NCI-H1436 (cell line): Measurements from ENCODE around the gene C10orf143.
"Not testable (repeated sequence)": the region's sequence is repeated elsewhere in the genome, so short reads cannot be mapped to it uniquely, and the experiment has no call there.

Source experiments
- DNase-seq: peaks from one replicate; lab custom pipeline; 2025; lab: John Stamatoyannopoulos, UW

C10orf143 gene

DNA sequence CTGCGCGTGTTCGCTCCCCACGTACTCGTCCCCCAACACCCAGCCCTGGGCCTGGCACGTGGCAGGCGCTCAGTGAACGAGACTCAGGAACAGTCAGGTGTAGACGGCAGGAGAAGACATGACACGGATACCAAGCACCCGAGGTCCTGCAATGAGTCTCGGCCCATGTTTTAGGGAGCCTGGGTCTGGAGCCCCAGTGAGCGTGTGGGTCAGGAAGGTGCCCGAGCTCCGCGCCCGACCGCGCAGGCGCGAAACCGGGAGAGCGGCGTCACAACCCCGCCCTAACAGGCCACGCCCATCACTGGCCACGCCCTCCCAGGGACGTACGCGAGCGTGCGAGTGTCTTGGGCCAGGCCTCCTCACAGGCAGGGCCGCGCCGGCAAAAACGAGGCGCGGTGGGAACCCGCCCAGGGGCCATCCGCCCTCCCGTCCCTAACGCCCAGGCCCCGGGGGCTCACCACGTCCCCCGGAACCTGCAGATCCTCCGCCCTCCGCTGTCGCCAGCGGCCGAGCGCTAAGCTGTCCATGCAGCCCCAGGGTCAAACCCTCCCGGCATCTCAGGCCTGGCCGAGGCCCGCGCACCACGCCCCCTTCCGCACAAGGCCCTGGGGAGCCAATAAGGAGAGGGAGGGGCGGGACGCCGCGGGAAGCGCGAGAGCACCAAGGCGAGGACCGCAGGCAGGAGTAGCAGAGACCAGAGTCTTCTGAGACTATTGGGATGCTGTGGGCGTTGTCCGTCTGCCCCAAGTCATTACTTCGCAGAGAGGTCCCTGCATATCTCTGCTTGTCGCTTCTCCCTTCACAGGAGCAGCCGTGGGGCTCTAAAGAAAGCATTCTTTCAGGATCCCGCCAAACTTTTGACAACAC is at the start of gene C10orf143:
Gene C10orf143 (minus strand): TSS at position 585 of the 867 bp plus-strand sequence. CDS start 58 bp downstream, at position 527.
- peak; percentile 97 for DNase-seq

DNA sequence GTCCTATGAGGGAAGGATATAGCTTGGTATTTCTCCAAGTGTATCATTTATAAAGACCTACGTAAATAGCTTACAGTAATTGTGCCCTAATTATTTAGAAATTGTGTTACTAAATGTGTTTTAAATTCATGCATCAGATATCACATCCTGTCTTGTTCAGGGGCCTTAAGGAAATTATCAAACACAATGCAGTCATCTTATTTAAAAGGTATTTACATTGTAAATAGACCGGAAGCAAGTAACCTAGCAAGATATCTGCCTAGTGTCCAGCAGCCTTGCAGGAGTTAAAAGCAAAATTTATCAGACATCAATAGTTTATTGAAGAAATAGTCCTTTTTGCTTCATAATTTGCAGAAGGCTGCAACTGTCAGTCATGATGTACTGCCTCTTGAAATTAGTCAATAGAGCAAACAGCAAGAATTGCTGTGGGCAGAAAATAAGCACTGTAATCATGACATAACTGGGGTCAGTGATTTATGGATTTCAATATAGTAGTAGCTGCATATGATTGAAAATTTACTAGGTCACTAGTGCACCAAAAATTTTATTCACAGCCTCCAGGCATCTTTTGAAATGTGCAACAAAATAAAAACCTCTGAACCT is 48.7 kb upstream of the C10orf143 start:
- no peak for DNase-seq

GRCh38 chr10:130146042-130146441 is 35.4 kb upstream of the C10orf143 start:
- DNase-seq = no peak

DNA sequence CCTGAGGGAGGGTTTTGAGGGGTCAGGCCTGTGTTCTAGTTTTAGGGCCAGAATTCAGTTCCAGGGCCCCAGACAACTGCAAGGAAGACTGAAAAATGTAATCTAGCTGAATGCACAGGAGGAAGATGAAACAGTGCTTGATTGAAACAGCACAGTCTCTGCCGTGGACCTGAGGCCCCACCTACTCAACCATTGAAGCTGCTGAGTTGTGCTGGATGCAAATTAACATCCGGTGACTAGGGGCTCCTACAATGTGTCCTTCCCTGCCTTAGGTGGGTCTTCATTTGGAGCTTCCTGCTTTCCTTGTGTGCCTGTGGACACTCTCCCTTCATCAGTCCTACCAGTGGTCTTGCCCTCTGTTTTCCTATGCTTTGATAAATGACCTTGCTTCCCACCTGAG is 31.2 kb upstream of the C10orf143 start:
- DNase-seq = no peak

- DNase-seq = no peak
Measured at GRCh38 chr10:130141460-130141859, 30.8 kb upstream of the C10orf143 start.

DNA sequence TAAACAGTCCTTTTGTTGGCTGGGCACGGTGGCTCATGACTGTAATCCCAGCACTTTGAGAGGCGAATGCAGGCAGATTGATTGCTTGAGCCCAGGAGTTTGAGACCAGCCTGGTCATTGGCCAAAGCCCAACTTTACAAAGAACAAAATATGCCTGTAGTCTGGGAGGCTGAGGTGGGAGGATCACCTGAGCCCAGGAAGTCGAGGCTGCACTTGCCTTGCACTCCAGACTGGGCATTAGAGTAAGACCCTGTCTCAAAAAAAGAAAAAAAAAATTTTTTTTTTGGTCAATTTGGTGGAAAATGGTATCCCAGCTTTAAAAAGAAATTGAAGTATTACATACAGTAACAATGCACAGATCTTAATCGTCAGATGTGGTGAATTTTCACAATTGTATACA is 30.4 kb upstream of the C10orf143 start:
- no peak for DNase-seq

GRCh38 chr10:130140425-130140824 is 29.8 kb upstream of the C10orf143 start:
- DNase-seq = no peak

GRCh38 chr10:130138479-130138866 is 27.8 kb upstream of the C10orf143 start:
- peak; percentile 42 for DNase-seq

- no peak for DNase-seq
Measured at GRCh38 chr10:130137659-130138478, 27.2 kb upstream of the C10orf143 start.

GRCh38 chr10:130137090-130137448 is 26.4 kb upstream of the C10orf143 start:
- DNase-seq = no peak

DNA sequence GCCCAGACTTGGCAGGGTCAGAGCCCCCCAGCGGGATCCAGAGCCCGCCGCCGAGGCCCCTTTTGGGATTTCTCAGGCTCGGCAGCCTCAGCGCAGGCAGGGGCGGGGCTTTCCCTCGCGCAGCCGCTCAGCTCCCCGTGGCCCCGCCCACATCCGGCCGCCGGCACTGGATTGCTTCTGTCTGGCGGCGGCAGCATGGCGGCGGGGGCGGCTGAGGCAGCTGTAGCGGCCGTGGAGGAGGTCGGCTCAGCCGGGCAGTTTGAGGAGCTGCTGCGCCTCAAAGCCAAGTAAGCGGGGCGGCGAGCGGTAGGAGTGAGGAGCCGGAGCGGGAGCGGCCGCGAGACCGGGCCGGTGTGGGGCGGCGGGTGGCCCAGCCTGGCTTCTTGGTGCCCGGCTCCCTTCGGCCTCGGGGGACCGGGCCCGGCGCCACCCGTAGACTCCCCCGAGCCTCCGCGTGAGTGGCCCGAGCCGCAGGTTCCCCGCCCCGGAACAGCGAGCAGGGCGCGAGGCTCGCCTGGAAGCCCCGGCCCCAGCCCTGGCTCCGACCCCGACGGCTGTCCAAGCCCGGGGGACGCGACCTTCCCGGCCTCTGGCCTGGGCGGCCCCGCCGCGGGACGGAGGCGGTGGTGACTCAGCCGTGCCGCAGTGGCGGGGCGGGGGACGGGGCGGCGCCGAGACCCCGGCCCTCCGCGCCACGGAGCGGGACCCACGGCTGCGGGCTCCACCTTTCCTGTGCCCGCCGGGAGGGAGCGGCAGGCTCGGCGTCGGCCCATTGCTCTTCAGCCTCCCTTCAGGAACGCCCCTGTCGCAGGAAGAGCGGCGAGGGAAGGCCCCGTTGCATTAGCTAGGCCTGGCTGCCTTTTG is 25.8 kb upstream of the C10orf143 start, which contains the start of gene GLRX3:
Gene GLRX3 (plus strand): TSS at position 166 of the 864 bp plus-strand sequence. CDS start 30 bp downstream, at position 196.
- DNase-seq = peak; percentile 86

- no peak for DNase-seq
Measured at GRCh38 chr10:130135676-130136225, 25.1 kb upstream of the C10orf143 start.

DNA sequence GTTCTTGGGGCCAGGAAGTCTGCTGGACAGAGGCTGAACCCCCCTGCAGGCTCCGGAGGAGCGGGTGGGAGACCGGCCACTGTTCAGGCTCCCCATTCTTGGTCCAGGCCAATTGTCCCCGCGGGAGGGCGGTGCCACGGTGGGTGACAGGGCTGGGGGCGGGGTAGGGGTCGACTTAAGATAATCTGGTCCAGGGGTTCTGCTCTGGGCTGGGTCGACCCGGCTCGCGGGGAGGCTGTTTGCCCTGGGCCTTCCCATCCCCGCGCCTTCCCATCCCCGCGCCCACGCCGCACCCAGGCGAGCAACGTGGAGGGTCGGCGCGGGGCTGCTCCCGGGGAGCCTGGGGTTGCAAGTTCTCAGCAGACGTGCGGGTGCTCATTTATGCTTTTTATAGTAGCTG is 18.3 kb upstream of the C10orf143 start:
- DNase-seq = no peak

DNA sequence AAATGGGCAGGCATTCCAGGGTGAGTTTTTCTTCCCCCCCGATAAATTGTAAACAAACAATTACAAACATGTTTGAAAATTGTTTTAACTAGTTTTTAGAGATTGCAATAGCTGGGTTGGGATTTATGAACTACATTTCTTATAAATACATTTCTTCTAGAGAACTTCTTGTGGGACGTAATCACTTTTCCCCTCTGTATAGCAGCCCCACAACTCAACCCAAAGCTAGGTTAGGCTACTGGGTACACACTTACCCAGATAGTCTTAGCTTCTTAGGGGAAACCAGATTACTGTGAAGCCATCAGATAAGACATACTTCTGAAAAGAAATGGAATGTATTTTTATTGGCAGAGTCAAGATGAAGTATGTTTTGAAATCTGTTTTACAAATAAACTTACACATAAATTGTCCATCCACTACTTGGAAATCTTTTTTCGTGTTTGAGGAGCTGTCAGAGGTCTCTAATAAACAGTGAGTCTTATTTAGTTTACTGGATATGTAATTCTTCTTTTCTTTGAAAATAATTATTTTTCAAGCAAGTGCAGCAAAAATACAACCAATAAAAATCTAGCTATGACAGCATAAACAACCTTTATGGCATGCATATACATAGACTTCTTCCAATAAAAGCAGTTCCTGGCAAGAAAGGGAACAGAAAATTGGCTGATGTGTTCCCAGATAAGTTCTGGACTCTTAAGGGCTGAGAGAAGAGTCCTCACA is 17.6 kb upstream of the C10orf143 start:
- DNase-seq = no peak

DNA sequence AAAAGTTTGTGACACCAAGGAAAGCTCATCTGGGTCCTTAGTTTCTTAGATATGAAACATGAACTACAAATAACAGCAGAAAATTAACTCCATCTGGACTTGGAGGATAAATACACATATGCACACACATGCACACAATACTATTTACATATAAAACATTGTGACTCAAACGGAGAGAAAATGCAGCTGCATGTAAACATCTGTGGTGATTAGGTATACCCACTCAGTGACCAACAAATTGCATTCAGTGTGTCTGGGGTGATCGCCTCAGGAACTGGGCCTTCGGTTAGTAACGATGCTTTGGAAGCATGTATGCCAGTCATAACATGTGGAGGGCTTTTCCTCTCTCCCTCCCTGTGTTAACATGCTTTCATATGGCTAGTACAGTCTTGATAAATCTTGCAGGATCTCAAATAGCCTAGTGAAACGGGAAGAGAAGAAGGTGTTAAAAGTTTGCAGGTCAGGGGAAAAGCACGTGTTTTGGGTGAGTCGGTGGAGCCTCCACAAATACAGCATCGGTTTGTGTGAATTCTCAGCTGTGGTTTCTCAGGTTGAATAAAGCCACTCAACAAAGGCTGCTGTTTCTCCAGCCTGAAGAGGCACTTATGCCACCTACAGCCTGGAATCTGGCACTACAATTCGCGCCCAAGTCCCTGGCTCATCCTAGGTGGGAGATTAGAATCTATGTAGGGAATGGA is 16.9 kb upstream of the C10orf143 start:
- peak; percentile 67 for DNase-seq

GRCh38 chr10:130121486-130122079 is 11.0 kb upstream of the C10orf143 start:
- no peak for DNase-seq

DNA sequence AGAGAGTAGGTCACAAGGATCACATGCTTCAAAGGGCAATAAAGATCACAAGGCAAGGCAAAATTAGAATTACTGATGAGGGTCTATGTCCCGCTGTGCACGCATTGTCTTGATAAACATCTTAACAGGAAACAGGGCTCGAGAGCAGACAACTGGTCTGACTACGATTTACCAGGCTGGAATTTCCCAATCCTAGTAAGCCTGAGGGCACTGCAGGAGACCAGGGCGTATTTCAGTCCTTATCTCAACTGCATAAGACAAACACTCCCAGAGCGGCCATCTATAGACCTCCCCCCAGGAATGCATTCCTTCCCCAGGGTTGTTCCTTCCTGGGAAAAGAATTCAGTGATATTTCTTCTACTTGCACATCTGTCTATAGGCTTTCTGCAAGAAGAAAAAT is 6.9 kb upstream of the C10orf143 start:
- DNase-seq = not testable (repeated sequence)

DNA sequence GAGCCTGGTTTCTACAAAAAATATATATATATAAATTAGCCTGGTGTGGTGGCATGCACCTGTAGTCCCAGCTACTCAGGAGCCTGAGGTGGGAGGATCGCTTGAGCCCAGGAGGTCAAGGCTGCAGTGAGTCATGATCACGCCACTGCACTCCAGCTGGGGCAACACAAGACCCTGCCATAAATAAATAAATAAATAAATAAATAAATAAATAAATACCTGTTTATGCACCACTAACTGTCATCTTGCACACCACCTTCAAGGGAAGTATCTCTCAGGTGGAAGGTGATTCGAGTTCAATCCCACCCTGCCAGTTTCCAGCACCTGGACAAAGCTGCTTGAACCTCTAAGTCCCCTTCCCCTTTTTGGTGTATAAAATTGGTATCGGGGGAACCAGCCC is 6.3 kb upstream of the C10orf143 start:
- DNase-seq = not testable (repeated sequence)

GRCh38 chr10:130112821-130113220 is 2.2 kb upstream of the C10orf143 start:
- no peak for DNase-seq

DNA sequence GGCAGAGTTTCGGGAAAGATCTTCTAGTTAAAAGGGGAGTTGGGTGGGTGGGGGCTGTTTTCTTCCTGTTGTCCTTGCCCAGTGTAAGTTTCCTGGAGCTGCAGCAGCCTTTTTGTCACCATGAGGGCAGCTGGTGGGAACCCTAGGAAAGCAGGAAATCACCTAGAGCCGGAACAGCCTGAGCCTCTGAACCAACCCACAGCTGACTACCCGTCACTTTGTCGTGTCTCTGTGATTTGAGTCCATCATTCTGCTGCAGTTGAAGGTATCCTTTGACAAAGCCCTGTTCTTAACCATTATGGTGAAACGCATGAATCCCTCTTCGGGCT is 1.2 kb upstream of the C10orf143 start:
- no peak for DNase-seq
